SK-N-MC (cell line): Measurements from ENCODE around the gene CLRN2.

ENCODE experiments used
- DNase-seq: peaks from one replicate; pipeline ENCODE4 v3.0.0-alpha.2; 2011; ENCODE audit warnings: low read depth, low spot score
- H3K27ac ChIP-seq: fragments of 200-600 bp; sonication (generic); 2 replicates; pipeline ENCODE4 v1.5.1; 2016; ENCODE audit warnings: mixed run types
- H3K36me3 ChIP-seq: fragments of 200-600 bp; sonication (generic); 2 replicates; pipeline ENCODE4 v1.6.1; 2017; ENCODE audit warnings: antibody characterized with exemption, low read length, mixed read lengths; ENCODE audit not compliant: insufficient read depth
- H3K4me3 ChIP-seq: fragments of 200-600 bp; sonication (generic); 2 replicates; pipeline ENCODE4 v1.5.1; 2016
- H3K9ac ChIP-seq: fragments of 200-600 bp; sonication (generic); 2 replicates; pipeline ENCODE4 v1.8.0; 2017; ENCODE audit warnings: mixed run types, mixed read lengths; ENCODE audit not compliant: insufficient read length
- H3K9me3 ChIP-seq: fragments of 200-600 bp; sonication (generic); 2 replicates; pipeline ENCODE4 v1.6.1; 2017; ENCODE audit warnings: low read depth, mild to moderate bottlenecking, antibody characterized with exemption, low read length, moderate library complexity, mixed read lengths
- EZH2 ChIP-seq: fragments of 200-600 bp; sonication (generic); IDR thresholded peaks from one replicate; pipeline ENCODE4 v1.6.1; 2017; ENCODE audit warnings: antibody characterized with exemption
- FOXP2 ChIP-seq: optimal IDR thresholded peaks from 2 replicates; pipeline ENCODE3; 2011; ENCODE audit warnings: mild to moderate bottlenecking, moderate library complexity; ENCODE audit not compliant: insufficient read depth; ENCODE audit errors: extremely low read length, control extremely low read depth
- POLR2AphosphoS5 ChIP-seq: IDR thresholded peaks from 2 replicates; pipeline ENCODE4 v1.6.1; 2012; ENCODE audit warnings: mild to moderate bottlenecking, low read depth, low read length, borderline replicate concordance

The CLRN2 gene

DNA sequence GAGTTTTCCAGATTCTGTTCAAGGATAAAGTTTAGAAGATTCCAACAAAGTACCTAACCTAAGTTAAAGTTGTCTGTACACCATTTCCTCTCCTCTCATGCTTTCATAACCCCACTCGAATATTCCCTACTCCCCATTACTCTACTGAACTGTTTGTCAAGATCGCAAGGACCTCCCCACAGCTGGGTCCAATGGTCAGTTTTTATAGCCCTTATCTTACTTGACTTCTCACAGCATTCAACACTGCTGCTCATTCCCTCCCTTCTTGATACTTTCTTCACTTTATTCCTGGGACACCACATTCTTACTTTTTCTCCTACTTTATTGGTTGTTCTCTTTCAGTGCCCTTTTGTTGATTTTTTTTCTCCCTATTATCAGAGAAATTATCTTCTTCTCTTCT, 34.0 kb upstream of the CLRN2 start:
- Histone ChIP-seq H3K4me3 (no peak overlapping the region), H3K27ac (no peak overlapping the region), H3K36me3 (no peaks in the 10 kb centered on the region), H3K9ac (no peak overlapping the region), H3K9me3 (no peaks in the 10 kb centered on the region)
- TF ChIP-seq FOXP2 (no peak), EZH2 (no peak), POLR2AphosphoS5 (no peak)
- no peak for DNase-seq

DNA sequence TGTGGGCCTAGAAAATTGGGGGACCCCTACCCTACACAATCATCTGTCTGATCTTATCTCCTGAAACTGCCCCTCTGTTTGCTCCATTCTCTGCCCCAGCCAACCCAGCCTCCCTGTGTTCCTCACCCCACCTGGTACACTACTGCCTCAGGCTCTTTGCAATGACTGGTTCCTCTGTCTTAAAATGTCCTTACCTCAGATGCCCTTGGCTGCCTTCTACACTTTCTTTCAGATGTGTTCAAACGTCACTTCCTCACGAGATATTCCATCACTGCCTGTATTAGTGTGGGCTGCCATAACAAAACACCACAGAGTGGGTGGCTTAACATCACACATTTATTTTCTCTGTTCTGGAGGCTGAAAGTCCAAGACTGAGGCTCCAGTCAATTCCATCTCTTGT, 32.2 kb upstream of the CLRN2 start:
- TF ChIP-seq POLR2AphosphoS5 (no peak), FOXP2 (no peak), EZH2 (no peak)

DNA sequence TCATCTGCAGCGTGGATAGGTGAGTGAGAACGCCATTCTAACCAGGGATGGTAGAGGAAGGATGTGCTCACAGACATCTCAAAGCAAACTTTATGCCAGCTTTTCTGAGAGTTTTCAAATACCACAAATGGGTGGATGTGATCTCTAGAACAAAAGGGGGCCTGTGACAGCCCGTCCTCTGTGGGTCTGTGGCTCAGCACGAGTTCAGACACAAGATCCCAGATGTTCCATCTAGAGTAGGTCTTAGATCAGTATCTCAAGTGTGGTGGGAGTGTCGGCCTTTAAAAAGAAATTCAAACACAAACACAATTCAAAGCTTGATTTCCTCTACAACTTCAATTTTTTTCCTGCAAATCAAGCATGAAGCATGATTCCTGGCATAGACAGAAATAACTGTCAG, 25.8 kb upstream of the CLRN2 start:
- no peak for DNase-seq
- no peak for TF ChIP-seq POLR2AphosphoS5
- TF ChIP-seq EZH2: no peak
- TF ChIP-seq FOXP2: no peak
- H3K9ac ChIP-seq: no peak overlapping the region
- H3K4me3 ChIP-seq: no peak overlapping the region
- peaks cover 18% of the 10 kb centered on the region; the same call in 1 of the 2 replicates for H3K36me3 ChIP-seq
- no peaks in the 10 kb centered on the region for H3K9me3 ChIP-seq
- no peak overlapping the region for H3K27ac ChIP-seq

More for the DNA sequence above, 32.2 kb upstream of the CLRN2 start:
- DNase-seq: no peak
- H3K4me3 ChIP-seq: no peak overlapping the region
- H3K9ac ChIP-seq: no peak overlapping the region
- H3K27ac ChIP-seq: no peak overlapping the region
- H3K9me3 ChIP-seq: no peaks in the 10 kb centered on the region
- no peaks in the 10 kb centered on the region; the same call in 1 of the 2 replicates for H3K36me3 ChIP-seq

DNA sequence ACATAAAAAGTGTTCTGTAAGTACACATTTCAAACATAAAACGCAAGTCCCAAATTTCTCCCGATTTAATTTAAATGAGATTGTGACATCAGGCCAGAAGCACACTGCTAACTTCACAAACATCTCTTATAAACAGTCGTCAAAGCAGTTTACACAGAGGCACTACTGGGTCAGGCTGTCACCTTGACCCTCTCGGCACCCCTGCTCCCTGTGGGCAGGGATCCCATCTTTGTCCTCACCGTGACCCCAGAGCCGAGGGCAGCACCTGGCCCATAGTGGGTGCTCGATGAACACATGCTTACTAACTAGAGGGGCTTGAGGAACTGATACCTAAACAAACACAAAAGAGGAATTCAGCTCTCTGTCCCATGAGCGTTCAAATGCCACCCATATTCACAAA, 25.2 kb upstream of the CLRN2 start:
- TF ChIP-seq POLR2AphosphoS5: no peak
- TF ChIP-seq EZH2: no peak
- TF ChIP-seq FOXP2: no peak
- Histone ChIP-seq H3K36me3 (peaks cover 18% of the 10 kb centered on the region; the same call in 1 of the 2 replicates), H3K9ac (no peak overlapping the region), H3K4me3 (no peak overlapping the region), H3K27ac (no peak overlapping the region), H3K9me3 (no peaks in the 10 kb centered on the region)
- DNase-seq: no peak

DNA sequence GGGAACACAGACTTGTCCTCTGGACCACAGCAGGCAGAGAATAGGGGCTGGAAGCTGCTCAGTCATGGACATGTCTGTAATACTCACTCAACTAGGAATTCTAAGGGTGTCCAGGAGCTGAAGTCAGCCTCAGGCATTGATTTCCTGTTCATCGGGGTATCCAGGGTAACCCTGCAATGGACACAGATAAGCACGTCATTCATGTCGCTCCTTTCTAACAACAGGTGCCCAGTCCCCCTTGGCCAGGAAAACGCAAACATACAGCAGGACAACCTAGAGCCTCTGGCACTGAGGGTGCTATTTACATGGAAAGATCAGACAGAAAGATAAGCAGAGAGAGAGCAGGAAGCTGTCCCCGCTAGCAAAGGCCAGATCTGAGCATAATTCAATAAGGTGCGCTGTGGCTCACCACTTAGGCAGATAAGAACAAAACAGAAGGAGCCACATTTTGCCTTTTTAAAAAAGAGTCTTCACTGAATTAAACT, 24.3 kb upstream of the CLRN2 start:
- Histone ChIP-seq H3K9ac (no peak overlapping the region), H3K36me3 (peaks cover 18% of the 10 kb centered on the region; the same call in 1 of the 2 replicates), H3K4me3 (no peak overlapping the region), H3K9me3 (no peaks in the 10 kb centered on the region), H3K27ac (no peak overlapping the region)
- DNase-seq: no peak
- TF ChIP-seq EZH2 (no peak), POLR2AphosphoS5 (no peak), FOXP2 (no peak)

- no peak for TF ChIP-seq EZH2
- no peak for TF ChIP-seq POLR2AphosphoS5
- TF ChIP-seq FOXP2: no peak
- no peak overlapping the region for H3K9ac ChIP-seq
These were observed 23.8 kb upstream of the CLRN2 start for GRCh38 chr4:17491196-17491595.

DNA sequence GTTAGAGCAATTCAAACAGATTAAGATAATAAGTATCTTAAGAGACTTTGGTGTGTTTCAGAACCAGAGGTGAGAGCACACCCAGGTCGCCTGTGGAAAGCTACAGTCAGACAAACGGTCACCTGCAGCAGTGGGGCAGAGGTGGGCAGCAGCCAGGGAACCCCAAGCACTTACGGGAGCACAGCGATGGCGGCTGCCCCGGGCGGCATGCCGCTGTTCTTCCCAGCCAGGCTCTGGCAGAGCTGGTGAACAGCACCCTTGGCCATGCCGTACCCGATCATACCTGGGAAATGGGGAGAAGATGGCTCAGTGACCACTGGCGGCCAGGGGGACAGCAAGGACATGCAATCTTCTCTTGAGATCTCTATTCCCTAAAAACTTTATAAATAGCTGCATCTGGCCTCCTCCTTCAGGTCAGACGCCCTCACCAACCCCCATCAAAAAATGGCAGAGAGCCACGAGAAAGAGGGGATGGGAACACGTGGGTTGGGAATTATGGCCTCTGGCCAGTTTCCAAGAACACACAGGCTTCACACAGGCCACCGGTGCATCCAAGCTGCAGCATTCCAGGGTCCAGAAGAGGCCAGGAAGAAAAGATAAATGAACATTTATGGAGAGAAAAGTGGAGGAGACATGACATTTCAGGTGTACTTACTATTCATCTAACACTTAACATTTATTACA, 22.8 kb upstream of the CLRN2 start:
- Histone ChIP-seq H3K27ac (no peak overlapping the region), H3K36me3 (peaks cover 18% of the 10 kb centered on the region; the same call in 1 of the 2 replicates)
- no peak for TF ChIP-seq EZH2
- TF ChIP-seq POLR2AphosphoS5: no peak
- no peak for TF ChIP-seq FOXP2

More at GRCh38 chr4:17491196-17491595, 23.8 kb upstream of the CLRN2 start:
- H3K9me3 ChIP-seq: no peaks in the 10 kb centered on the region
- H3K4me3 ChIP-seq: no peak overlapping the region
- DNase-seq: no peak
- no peak overlapping the region for H3K27ac ChIP-seq
- H3K36me3 ChIP-seq: peaks cover 18% of the 10 kb centered on the region; the same call in 1 of the 2 replicates

DNA sequence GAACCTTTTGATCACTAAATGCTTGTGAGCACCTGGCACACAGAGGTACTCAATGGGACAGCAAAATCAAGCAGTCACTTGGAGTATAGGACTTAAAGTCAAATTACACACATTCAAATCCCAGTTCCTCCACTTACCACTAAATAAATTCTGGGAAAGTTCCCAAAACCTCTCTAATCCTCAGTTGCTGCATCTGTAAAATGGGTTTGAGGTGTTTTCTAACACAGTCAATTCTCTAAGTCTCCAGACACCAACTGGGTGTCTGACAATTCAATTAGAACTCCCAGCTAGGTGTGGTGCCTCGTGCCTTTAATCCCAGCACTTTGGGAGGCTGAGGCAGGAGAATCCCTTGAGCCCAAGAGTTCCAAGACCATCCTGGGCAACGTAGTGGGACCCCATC, 22.1 kb upstream of the CLRN2 start:
- H3K36me3 ChIP-seq: peaks cover 21% of the 10 kb centered on the region; the same call in 1 of the 2 replicates
- H3K4me3 ChIP-seq: no peak overlapping the region
- DNase-seq: no peak
- no peaks in the 10 kb centered on the region for H3K9me3 ChIP-seq
- no peak overlapping the region for H3K27ac ChIP-seq
- no peak for TF ChIP-seq POLR2AphosphoS5
- no peak overlapping the region for H3K9ac ChIP-seq

More for the DNA sequence above, 22.8 kb upstream of the CLRN2 start:
- no peak overlapping the region for H3K9ac ChIP-seq
- no peak overlapping the region for H3K4me3 ChIP-seq
- H3K9me3 ChIP-seq: no peaks in the 10 kb centered on the region
- DNase-seq: no peak

- no peak overlapping the region for H3K9ac ChIP-seq
- peaks cover 27% of the 10 kb centered on the region; the same call in 1 of the 2 replicates for H3K36me3 ChIP-seq
- H3K27ac ChIP-seq: no peak overlapping the region
- TF ChIP-seq EZH2 (no peak), FOXP2 (no peak), POLR2AphosphoS5 (no peak)
- no peak overlapping the region for H3K4me3 ChIP-seq
- no peak for DNase-seq
- H3K9me3 ChIP-seq: no peaks in the 10 kb centered on the region
These were observed 21.3 kb upstream of the CLRN2 start for GRCh38 chr4:17493619-17494018.
